Esophagus muscularis mucosa (tissue), 4 donors: ENCODE measurements around the gene RTEL1. TPM values are rescaled to one million over a fixed set of nuclear protein-coding genes. Genes with fewer than 3 reads are reported as not detected.
"Not testable (repeated sequence)": the region's sequence is repeated elsewhere in the genome, so short reads cannot be mapped to it uniquely, and the experiment has no call there.

Experiments used
- DNase-seq: peaks from one replicate; pipeline ENCODE4 v3.0.0-alpha.2; 2017; ENCODE audit errors: extremely low spot score
- H3K27ac ChIP-seq, 4 donors: fragments of 200-600 bp; sonication (generic); replicated peaks in 1 of 4; 1 replicate in 3 of 4; 2 replicates in 1 of 4; pipeline ENCODE4 v1.5.1; 2016 to 2019; ENCODE audit warnings: mild to moderate bottlenecking in 1 of 4
- H3K27me3 ChIP-seq, 4 donors: fragments of 200-600 bp; sonication (generic); one replicate each; pipeline versions ENCODE4 v1.5.1 to v1.6.0; 2016 to 2019
- H3K36me3 ChIP-seq, 4 donors: fragments of 200-600 bp; sonication (generic); one replicate each; pipeline ENCODE4 v1.5.1; 2016 to 2019
- H3K4me1 ChIP-seq, 4 donors: fragments of 200-600 bp; sonication (generic); one replicate each; pipeline ENCODE4 v1.5.1; 2016 to 2019
- H3K4me3 ChIP-seq, 4 donors: fragments of 200-600 bp; sonication (generic); 1 replicate in 2 of 4; 2 replicates in 2 of 4; pipeline ENCODE4 v1.5.1; 2016 to 2019; ENCODE audit warnings: mild to moderate bottlenecking in 4 of 4, moderate library complexity in 1 of 4
- H3K9me3 ChIP-seq, 4 donors: fragments of 200-600 bp; sonication (generic); 1 replicate in 3 of 4; 2 replicates in 1 of 4; pipeline ENCODE4 v1.5.1; 2016 to 2019
- EP300 ChIP-seq: sonication (generic); formaldehyde crosslinking; IDR thresholded peaks from one replicate; pipeline ENCODE4 v1.6.1; 2017; ENCODE audit warnings: antibody characterized with exemption
- POLR2A ChIP-seq: fragments of 450-650 bp; IDR thresholded peaks from one replicate; pipeline ENCODE4 v1.6.1; 2017; ENCODE audit warnings: antibody characterized with exemption, moderate library complexity, mild to moderate bottlenecking, low read depth
- POLR2AphosphoS5 ChIP-seq, 2 donors: sonication (generic); formaldehyde crosslinking; IDR thresholded peaks; one replicate each; pipeline ENCODE4 v1.6.1; 2017; ENCODE audit warnings: antibody characterized with exemption in 2 of 2
- WGBS: methylation state at CpG from one replicate; pipeline ENCODE4 v1.1.5; 2018; 5-methylcytosine and 5-hydroxymethylcytosine counted together
- intact Hi-C: fragments of 100-400 bp; cut with DNase I; formaldehyde crosslinking; loops from one replicate; pipeline ENCODE4 v1.15.1; 2023
- total RNA-seq, 4 donors: library from RNA; depleted of rRNA; stranded (reverse); fragments of >200 nt; gene quantifications; one replicate each; pipeline versions ENCODE4 v1.1.0 to v1.2.1, GENCODE V29; 2016
- TF ChIP-seq, protein P1 (sequence below), 3 experiments: fragments of 200-600 bp in 2 of 3; fragments of 450-650 bp in 1 of 3; sonication (generic) in 2 of 3; IDR thresholded peaks; one replicate each; pipeline ENCODE4 v1.5.1; 2017 to 2019; ENCODE audit warnings: antibody characterized with exemption in 3 of 3, mild to moderate bottlenecking in 2 of 3, moderate library complexity in 1 of 3

The RTEL1 gene
- total RNA-seq, 4 donors from 2014 or later: 8.4 to 13.4 (median 9.6) TPM

DNA sequence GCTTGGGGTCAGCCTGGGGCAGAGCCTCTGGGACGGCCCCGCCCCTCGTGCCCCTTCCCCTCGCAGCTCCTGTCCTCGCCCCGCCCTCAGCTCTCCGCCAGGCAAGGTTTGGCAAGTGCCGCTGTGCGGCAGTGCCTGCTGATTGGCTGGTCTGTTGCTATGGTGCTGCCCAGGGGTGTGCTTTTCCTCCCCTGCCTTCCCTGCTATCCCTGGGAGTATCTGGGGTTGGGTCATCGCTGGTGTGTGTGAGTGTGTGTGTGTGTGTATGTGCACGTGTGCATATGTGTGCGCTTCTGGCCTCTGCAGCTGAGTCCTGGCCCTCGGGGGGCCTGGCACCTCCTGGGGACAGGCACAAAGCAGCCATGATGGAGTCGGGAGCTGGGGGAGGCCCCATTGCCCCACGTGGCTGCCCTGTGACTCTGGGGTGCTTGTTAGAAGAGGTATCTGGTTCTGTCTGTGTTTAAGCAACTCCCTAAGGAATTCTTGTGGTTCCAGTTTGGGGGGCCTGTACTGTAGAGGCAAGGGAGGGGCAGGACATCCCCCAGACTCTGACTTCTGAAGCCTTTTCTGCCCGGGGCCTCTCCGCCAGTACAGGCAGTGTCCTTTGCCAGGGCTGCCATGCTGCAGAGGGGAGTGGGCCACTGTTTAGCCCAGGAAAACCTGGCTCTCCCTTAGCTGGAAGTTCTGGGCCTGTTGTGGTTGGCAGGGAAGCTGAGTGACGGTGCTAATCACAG, 6.9 kb downstream of the RTEL1 start:
- no peaks in the 10 kb centered on the region for H3K27me3 ChIP-seq
- H3K9me3 ChIP-seq: no peaks in the 10 kb centered on the region
- no peak for DNase-seq
- 71% methylated on average over 15 of the region's 18 CpGs for WGBS
- TF ChIP-seq POLR2AphosphoS5 (IDR thresholded peaks at IDR 0.05): no peak
- TF ChIP-seq, protein P1, sequence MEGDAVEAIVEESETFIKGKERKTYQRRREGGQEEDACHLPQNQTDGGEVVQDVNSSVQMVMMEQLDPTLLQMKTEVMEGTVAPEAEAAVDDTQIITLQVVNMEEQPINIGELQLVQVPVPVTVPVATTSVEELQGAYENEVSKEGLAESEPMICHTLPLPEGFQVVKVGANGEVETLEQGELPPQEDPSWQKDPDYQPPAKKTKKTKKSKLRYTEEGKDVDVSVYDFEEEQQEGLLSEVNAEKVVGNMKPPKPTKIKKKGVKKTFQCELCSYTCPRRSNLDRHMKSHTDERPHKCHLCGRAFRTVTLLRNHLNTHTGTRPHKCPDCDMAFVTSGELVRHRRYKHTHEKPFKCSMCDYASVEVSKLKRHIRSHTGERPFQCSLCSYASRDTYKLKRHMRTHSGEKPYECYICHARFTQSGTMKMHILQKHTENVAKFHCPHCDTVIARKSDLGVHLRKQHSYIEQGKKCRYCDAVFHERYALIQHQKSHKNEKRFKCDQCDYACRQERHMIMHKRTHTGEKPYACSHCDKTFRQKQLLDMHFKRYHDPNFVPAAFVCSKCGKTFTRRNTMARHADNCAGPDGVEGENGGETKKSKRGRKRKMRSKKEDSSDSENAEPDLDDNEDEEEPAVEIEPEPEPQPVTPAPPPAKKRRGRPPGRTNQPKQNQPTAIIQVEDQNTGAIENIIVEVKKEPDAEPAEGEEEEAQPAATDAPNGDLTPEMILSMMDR (IDR thresholded peaks at IDR 0.05): no peak
- no peak for TF ChIP-seq POLR2A
- no peak for TF ChIP-seq EP300
- H3K27ac ChIP-seq: no peak overlapping the region
- H3K36me3 ChIP-seq: peaks cover 36 to 94% (median 86%) of the 10 kb centered on the region in 4 donors
- no peak overlapping the region for H3K4me3 ChIP-seq
- intact Hi-C loops: no loop called here
- H3K4me1 ChIP-seq: peaks cover 0 to 15% (median 0%) of the 10 kb centered on the region in 4 donors

DNA sequence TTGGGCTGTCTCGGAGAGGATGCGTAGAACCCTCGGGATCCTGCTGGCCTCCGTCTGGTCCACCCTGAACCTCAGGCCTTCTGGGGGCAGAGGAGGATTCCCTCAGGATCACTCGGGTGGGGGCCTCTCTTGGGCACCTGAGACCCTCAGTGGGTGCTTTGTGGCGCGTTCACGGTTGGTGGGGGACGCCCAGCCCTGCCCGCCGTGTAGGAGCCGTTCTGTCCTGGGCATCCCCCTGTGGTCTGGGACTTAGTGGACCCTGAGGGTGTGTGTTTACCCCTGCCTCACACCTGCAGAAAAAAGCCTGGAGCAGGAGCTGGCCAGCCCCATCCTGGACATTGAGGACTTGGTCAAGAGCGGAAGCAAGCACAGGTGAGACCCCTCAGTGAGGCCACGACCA, 7.6 kb downstream of the RTEL1 start:
- H3K36me3 ChIP-seq: peaks cover 36 to 88% (median 79%) of the 10 kb centered on the region in 4 donors
- H3K27ac ChIP-seq: no peak overlapping the region
- H3K27me3 ChIP-seq: no peaks in the 10 kb centered on the region
- TF ChIP-seq, protein P1 (IDR thresholded peaks at IDR 0.05): no peak
- no peak for TF ChIP-seq POLR2A
- no peak for TF ChIP-seq POLR2AphosphoS5 (IDR thresholded peaks at IDR 0.05)
- TF ChIP-seq EP300: no peak
- H3K4me3 ChIP-seq: no peak overlapping the region
- 97% methylated on average over 4 of the region's 14 CpGs for WGBS
- intact Hi-C loops: no loop called here
- H3K9me3 ChIP-seq: no peaks in the 10 kb centered on the region
- DNase-seq: no peak
- peaks cover 0 to 11% (median 0%) of the 10 kb centered on the region in 4 donors for H3K4me1 ChIP-seq

DNA sequence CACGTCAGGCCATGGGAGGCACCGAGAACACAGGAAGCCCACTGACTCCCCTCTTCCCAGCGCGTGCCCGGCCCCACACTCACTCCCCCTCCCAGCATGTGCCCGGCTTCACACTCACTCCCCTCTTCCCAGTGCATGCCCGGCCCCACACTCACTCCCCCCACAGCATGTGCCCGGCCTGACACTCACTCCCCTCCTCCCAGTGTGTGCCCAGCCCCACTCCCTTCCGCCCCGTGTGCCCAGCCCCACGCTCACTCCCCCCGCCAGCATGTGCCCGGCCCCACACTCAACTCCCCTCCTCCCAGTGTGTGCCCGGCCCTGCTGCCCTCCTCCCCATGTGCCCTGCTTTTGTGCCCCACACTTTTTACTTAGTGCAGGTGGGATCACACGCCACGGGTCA, 9.7 kb downstream of the RTEL1 start:
- 93% methylated on average over 16 of the region's 16 CpGs for WGBS
- Histone ChIP-seq H3K9me3 (no peaks in the 10 kb centered on the region), H3K4me1 (peaks cover 0 to 11% (median 0%) of the 10 kb centered on the region in 4 donors), H3K27me3 (no peaks in the 10 kb centered on the region), H3K36me3 (peaks cover 29 to 85% (median 67%) of the 10 kb centered on the region in 4 donors), H3K27ac (no peak overlapping the region), H3K4me3 (no peak overlapping the region)
- intact Hi-C loops: no loop called here
- no peak for DNase-seq
- TF ChIP-seq POLR2A (no peak), POLR2AphosphoS5 (IDR thresholded peaks at IDR 0.05) (no peak), EP300 (no peak)
- TF ChIP-seq, protein P1 (IDR thresholded peaks at IDR 0.05): no peak

DNA sequence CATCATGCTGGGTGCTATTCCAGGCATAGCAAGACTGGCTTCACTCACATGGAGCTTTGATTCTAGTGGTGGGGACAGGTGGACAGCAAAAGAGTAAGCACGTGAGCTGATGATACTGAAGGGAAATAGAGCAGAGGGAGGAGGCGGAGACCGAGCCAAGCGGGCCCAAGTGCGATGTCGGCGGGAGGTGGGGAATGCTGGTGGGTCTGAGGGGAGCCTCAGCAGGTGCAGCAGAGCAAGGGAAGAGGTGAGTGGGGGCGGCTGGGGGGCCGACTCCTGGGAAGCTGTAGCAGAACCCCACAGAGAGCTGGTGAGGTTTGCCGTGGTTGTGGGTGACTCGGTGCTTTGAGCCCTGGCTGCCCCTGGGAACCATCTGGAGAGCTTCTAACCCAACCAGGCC, 10.2 kb downstream of the RTEL1 start:
- H3K4me1 ChIP-seq: peaks cover 0 to 11% (median 0%) of the 10 kb centered on the region in 4 donors
- no peak for TF ChIP-seq EP300
- TF ChIP-seq POLR2A: no peak
- no peaks in the 10 kb centered on the region for H3K27me3 ChIP-seq
- H3K36me3 ChIP-seq: peaks cover 24 to 85% (median 67%) of the 10 kb centered on the region in 4 donors
- H3K27ac ChIP-seq: no peak overlapping the region
- intact Hi-C loops: no loop called here
- H3K9me3 ChIP-seq: no peaks in the 10 kb centered on the region
- 94% methylated on average over 11 of the region's 11 CpGs for WGBS
- DNase-seq: no peak
- no peak overlapping the region for H3K4me3 ChIP-seq

DNA sequence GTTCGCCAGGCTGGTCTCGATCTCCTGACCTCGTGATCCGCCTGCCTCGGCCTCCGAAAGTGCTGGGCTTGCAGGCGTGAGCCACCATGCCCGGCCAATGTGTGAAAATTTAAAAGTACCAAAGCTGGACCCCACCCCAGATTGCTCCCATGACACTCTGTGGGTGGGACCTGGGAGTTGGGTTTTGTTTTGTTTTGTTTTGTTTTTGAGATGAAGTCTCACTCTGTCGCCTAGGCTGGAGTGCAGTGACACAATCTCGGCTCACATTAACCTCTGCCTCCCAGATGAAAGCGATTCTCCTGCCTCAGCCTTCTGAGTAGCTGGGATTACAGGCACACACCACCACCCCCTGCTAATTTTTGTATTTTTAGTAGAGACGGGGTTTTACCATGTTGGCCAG, 13.6 kb downstream of the RTEL1 start:
- intact Hi-C loops, DNase-seq, H3K4me3 ChIP-seq, H3K27ac ChIP-seq, H3K4me1 ChIP-seq, H3K9me3 ChIP-seq, H3K27me3 ChIP-seq: not testable (repeated sequence)
- 96% methylated on average over 12 of the region's 12 CpGs for WGBS
- peaks cover 27 to 85% (median 67%) of the 10 kb centered on the region in 4 donors for H3K36me3 ChIP-seq
